ENCODE results near the gene ARPC5L. TPM values are rescaled to one million over a fixed set of nuclear protein-coding genes. Genes with fewer than 3 reads are reported as not detected.

ARPC5L gene
- total and polyA plus RNA-seq, 2 experiments from 2014 or later = 35.9 to 87.3 TPM

DNA sequence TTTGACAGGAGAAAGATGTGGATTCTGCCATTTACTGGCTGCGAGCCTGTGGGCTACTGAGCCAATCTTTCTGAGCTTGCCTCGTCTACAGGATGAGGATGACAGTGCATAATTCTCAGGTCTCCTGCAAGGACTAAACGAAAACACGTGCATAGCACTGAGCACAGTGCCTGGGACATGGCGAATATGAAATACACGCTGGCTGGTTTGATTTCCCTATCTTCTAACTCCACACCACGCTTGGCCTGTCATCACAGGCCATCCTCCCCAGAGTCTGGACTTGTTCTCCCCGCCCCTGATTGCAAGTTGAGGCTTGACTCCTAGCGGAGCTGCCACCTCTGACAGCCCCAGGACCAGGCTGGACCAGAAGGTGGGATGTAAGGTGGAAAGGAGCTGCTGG, 37.9 kb downstream of the ARPC5L start:
- no peaks in the 10 kb centered on the region for H3K4me1 ChIP-seq (ENCODE audit: insufficient read depth)
- Mint-ChIP-seq H3K27me3 (ENCODE audit: insufficient read depth, low read depth, poor library complexity) (peaks cover 8% of the 10 kb centered on the region), H3K27ac (peak overlapping the region; percentile 83), H3K4me1 (peaks cover 5% of the 10 kb centered on the region; the same call in 1 of the 3 replicates), H3K36me3 (ENCODE audit: low read depth) (peaks cover 4% of the 10 kb centered on the region; the same call in 2 of the 3 replicates), H3K9me3 (no peaks in the 10 kb centered on the region), H3K4me3 (no peak overlapping the region)
- no peak overlapping the region for H3K4me3 ChIP-seq
- DNase-seq (ENCODE audit: low spot score) (no peak), ATAC-seq (no peak)
- H3K27ac ChIP-seq (ENCODE audit: low read depth) = no peak overlapping the region; the same call in 1 of the 2 replicates
- no peak overlapping the region for H3K4me2 ChIP-seq
- peaks cover 3% of the 10 kb centered on the region; the same call in 1 of the 2 replicates for H4K20me1 ChIP-seq (replicated peaks; ENCODE audit: insufficient read depth)
- H3K27me3 ChIP-seq (ENCODE audit: insufficient read depth) = no peaks in the 10 kb centered on the region
- H2AFZ ChIP-seq = no peak overlapping the region
- no peaks in the 10 kb centered on the region for H3K79me2 ChIP-seq (replicated peaks; ENCODE audit: insufficient read depth)
- H3K9me2 ChIP-seq (ENCODE audit: insufficient read depth) = no peaks in the 10 kb centered on the region
- TF ChIP-seq EZH2 (IDR thresholded peaks at IDR 0.05; ENCODE audit: low read depth, unreplicated experiment) (no peak), CREB1 (CRISPR knock-in tag; IDR thresholded peaks at IDR 0.05; ENCODE audit: low read depth) (no peak), ETS1 (IDR thresholded peaks at IDR 0.05) (no peak), EZH2phosphoT487 (IDR thresholded peaks at IDR 0.05; ENCODE audit: unreplicated experiment) (no peak), STAT1 (IDR thresholded peaks at IDR 0.05; ENCODE audit: unreplicated experiment) (no peak), REST (IDR thresholded peaks at IDR 0.05; ENCODE audit: unreplicated experiment) (no peak)
- TF ChIP-seq, protein P1, sequence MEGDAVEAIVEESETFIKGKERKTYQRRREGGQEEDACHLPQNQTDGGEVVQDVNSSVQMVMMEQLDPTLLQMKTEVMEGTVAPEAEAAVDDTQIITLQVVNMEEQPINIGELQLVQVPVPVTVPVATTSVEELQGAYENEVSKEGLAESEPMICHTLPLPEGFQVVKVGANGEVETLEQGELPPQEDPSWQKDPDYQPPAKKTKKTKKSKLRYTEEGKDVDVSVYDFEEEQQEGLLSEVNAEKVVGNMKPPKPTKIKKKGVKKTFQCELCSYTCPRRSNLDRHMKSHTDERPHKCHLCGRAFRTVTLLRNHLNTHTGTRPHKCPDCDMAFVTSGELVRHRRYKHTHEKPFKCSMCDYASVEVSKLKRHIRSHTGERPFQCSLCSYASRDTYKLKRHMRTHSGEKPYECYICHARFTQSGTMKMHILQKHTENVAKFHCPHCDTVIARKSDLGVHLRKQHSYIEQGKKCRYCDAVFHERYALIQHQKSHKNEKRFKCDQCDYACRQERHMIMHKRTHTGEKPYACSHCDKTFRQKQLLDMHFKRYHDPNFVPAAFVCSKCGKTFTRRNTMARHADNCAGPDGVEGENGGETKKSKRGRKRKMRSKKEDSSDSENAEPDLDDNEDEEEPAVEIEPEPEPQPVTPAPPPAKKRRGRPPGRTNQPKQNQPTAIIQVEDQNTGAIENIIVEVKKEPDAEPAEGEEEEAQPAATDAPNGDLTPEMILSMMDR (conservative IDR thresholded peaks at IDR 0.05; ENCODE audit: low read depth in 2 of 2) = no peak
- 0 out of 2 replicates have a peak, but pooled peaks cover 4% of the 10 kb centered on the region for H3F3A ChIP-seq (replicated peaks; ENCODE audit: low read depth)
- no peaks in the 10 kb centered on the region for H3K36me3 ChIP-seq (ENCODE audit: insufficient read depth)

DNA sequence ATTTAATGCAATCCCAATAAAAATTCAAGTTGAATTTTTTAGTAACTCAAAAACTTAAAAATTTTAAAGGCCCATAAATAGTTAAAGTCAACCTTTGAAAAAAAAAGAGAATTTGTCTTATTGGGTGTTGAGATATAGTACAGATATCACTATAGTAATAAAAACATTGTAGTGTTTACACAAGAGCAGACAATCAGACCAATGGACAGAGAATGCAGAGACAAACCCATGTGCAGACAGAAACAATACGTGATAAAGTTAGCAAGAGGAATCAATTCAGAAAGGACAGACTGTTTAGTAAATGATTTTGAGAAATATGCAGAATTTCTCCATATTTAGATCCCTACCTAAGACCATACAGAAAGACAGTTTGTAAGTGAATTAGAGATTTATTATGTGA, 45.0 kb downstream of the ARPC5L start:
- TF ChIP-seq REST (IDR thresholded peaks at IDR 0.05; ENCODE audit: unreplicated experiment) (no peak), POLR2AphosphoS5 (IDR thresholded peaks at IDR 0.05; ENCODE audit: low read depth) (no peak), NANOG (IDR thresholded peaks at IDR 0.05; ENCODE audit: borderline replicate concordance) (no peak), EZH2 (IDR thresholded peaks at IDR 0.05; ENCODE audit: low read depth, unreplicated experiment) (no peak), STAT1 (IDR thresholded peaks at IDR 0.05; ENCODE audit: unreplicated experiment) (no peak)
- H3K36me3 Mint-ChIP-seq (ENCODE audit: low read depth) = peaks cover 6% of the 10 kb centered on the region; the same call in 1 of the 3 replicates

More for the DNA sequence above, 45.0 kb downstream of the ARPC5L start:
- Histone ChIP-seq H4K20me1 (replicated peaks; ENCODE audit: insufficient read depth) (no peaks in the 10 kb centered on the region), H2AFZ (no peak overlapping the region), H3K36me3 (ENCODE audit: insufficient read depth) (no peaks in the 10 kb centered on the region), H3K27ac (ENCODE audit: low read depth) (no peak overlapping the region), H3K9me2 (ENCODE audit: insufficient read depth) (no peaks in the 10 kb centered on the region), H3K27me3 (ENCODE audit: insufficient read depth) (no peaks in the 10 kb centered on the region), H3K4me3 (no peak overlapping the region), H3F3A (replicated peaks; ENCODE audit: low read depth) (no peaks in the 10 kb centered on the region), H3K79me2 (replicated peaks; ENCODE audit: insufficient read depth) (no peaks in the 10 kb centered on the region), H3K4me1 (ENCODE audit: insufficient read depth) (no peaks in the 10 kb centered on the region), H3K4me2 (no peak overlapping the region)
- H3K27ac Mint-ChIP-seq = no peak overlapping the region
- no peaks in the 10 kb centered on the region for H3K4me1 Mint-ChIP-seq
- no peak overlapping the region for H3K4me3 Mint-ChIP-seq
- DNase-seq (ENCODE audit: low spot score) (no peak), ATAC-seq (no peak)
- H3K27me3 Mint-ChIP-seq (ENCODE audit: insufficient read depth, low read depth, poor library complexity) = peaks cover 2% of the 10 kb centered on the region
- H3K9me3 Mint-ChIP-seq = no peaks in the 10 kb centered on the region

Data from GM23338 (cell line).